Gastrocnemius medialis (tissue), 4 donors: ENCODE measurements around the gene OR51B2. TPM values are rescaled to one million over a fixed set of nuclear protein-coding genes. Genes with fewer than 3 reads are reported as not detected.

Experiments
- ATAC-seq, 2 donors: fragments of 150-250 bp; one replicate each; pipeline ENCODE4 v1.9.1; 2016
- DNase-seq, 2 donors: peaks; one replicate each; pipeline ENCODE4 v3.0.0-alpha.2; 2019
- H3K27ac ChIP-seq, 4 donors: fragments of 200-600 bp; sonication (generic); 1 replicate in 1 of 4; 2 replicates in 3 of 4; pipeline ENCODE4 v1.5.1; 2016 to 2018; ENCODE audit warnings: mild to moderate bottlenecking in 2 of 4, moderate library complexity in 1 of 4
- H3K27me3 ChIP-seq, 3 donors: fragments of 200-600 bp; sonication (generic) in 2 of 3; 1 replicate in 1 of 3; 2 replicates in 2 of 3; pipeline versions ENCODE4 v1.5.1 to v1.6.0; 2016 to 2019; ENCODE audit warnings: mild to moderate bottlenecking in 1 of 3, moderate library complexity in 1 of 3
- H3K36me3 ChIP-seq, 2 donors: fragments of 200-600 bp; sonication (generic) in 1 of 2; one replicate each; pipeline ENCODE4 v1.5.1; 2017 to 2018
- H3K4me1 ChIP-seq, 2 donors: fragments of 200-600 bp; sonication (generic) in 1 of 2; one replicate each; pipeline ENCODE4 v1.5.1; 2016 to 2017; ENCODE audit warnings: mild to moderate bottlenecking in 2 of 2
- H3K4me3 ChIP-seq, 4 donors: fragments of 200-600 bp; sonication (generic) in 3 of 4; 1 replicate in 1 of 4; 2 replicates in 3 of 4; pipeline ENCODE4 v1.5.1; 2016 to 2019; ENCODE audit warnings: mild to moderate bottlenecking in 2 of 4
- H3K9me3 ChIP-seq, 3 donors: fragments of 200-600 bp; sonication (generic) in 2 of 3; 1 replicate in 1 of 3; 2 replicates in 2 of 3; pipeline ENCODE4 v1.5.1; 2016 to 2019
- CTCF ChIP-seq, 5 experiments: fragments of 450-650 bp in 3 of 5; fragments of 200-600 bp in 2 of 5; sonication (generic) in 2 of 5; IDR thresholded peaks in 4 of 5; conservative IDR thresholded peaks in 1 of 5; 1 replicate in 4 of 5; 2 replicates in 1 of 5; pipeline ENCODE4 v1.5.1; 2016 to 2019; ENCODE audit warnings: antibody characterized with exemption in 5 of 5, mild to moderate bottlenecking in 3 of 5, moderate library complexity in 3 of 5
- POLR2A ChIP-seq, 2 donors: fragments of 450-650 bp; IDR thresholded peaks; one replicate each; pipeline ENCODE4 v1.6.1; 2017; ENCODE audit warnings: antibody characterized with exemption in 2 of 2, mild to moderate bottlenecking in 2 of 2, moderate library complexity in 2 of 2
- in situ Hi-C, 4 donors: fragments of 200-750 bp; cut with MboI; loops; one replicate each; pipeline versions ENCODE4 v1.15.0 to v1.8.0; 2017; ENCODE audit warnings: low sequenced_read_pairs in 4 of 4
- intact Hi-C: fragments of 100-400 bp; cut with DNase I; formaldehyde crosslinking; loops from one replicate; pipeline ENCODE4 v1.15.1; 2023; ENCODE audit warnings: low total_unique reads
- total RNA-seq, 4 donors: library from RNA; depleted of rRNA; stranded (reverse); fragments of >200 nt; gene quantifications; one replicate each; pipeline versions ENCODE4 v1.1.0 to v1.2.3, GENCODE V29; 2016

The OR51B2 gene
- total RNA-seq, 4 donors from 2014 or later: not detected

- H3K4me1 ChIP-seq: no peaks in the 10 kb centered on the region
- TF ChIP-seq POLR2A (IDR thresholded peaks at IDR 0.05) (no peak), CTCF (IDR thresholded peaks at IDR 0.05 in 4 of 5, conservative IDR thresholded peaks at IDR 0.05 in 1 of 5) (no peak)
- H3K36me3 ChIP-seq: no peaks in the 10 kb centered on the region
- no peak for DNase-seq
- no peak overlapping the region for H3K4me3 ChIP-seq
- ATAC-seq: no peak
- in situ Hi-C loops: no loop called here
- no peaks in the 10 kb centered on the region for H3K27me3 ChIP-seq
- no peaks in the 10 kb centered on the region for H3K9me3 ChIP-seq
- no peak overlapping the region for H3K27ac ChIP-seq
- intact Hi-C loops: no loop called here
Observed at GRCh38 chr11:5288906-5289550, 35.1 kb downstream of the OR51B2 start.

- Histone ChIP-seq H3K36me3 (no peaks in the 10 kb centered on the region), H3K27ac (no peak overlapping the region), H3K4me1 (no peaks in the 10 kb centered on the region), H3K9me3 (no peaks in the 10 kb centered on the region), H3K27me3 (no peaks in the 10 kb centered on the region), H3K4me3 (no peak overlapping the region)
- DNase-seq (no peak), ATAC-seq (no peak)
- TF ChIP-seq CTCF (IDR thresholded peaks at IDR 0.05 in 4 of 5, conservative IDR thresholded peaks at IDR 0.05 in 1 of 5) (no peak), POLR2A (IDR thresholded peaks at IDR 0.05) (no peak)
- intact Hi-C loops (no loop called here), in situ Hi-C loops (no loop called here)
Observed at GRCh38 chr11:5288108-5288905, 35.8 kb downstream of the OR51B2 start.

GRCh38 chr11:5286901-5287300, 37.2 kb downstream of the OR51B2 start:
- Histone ChIP-seq H3K27me3 (no peaks in the 10 kb centered on the region), H3K4me3 (no peak overlapping the region), H3K36me3 (no peaks in the 10 kb centered on the region), H3K27ac (no peak overlapping the region), H3K4me1 (no peaks in the 10 kb centered on the region), H3K9me3 (no peaks in the 10 kb centered on the region)
- intact Hi-C loops: no loop called here
- no peak for DNase-seq
- in situ Hi-C loops: no loop called here
- no peak for TF ChIP-seq POLR2A (IDR thresholded peaks at IDR 0.05)
- no peak for TF ChIP-seq CTCF (IDR thresholded peaks at IDR 0.05 in 4 of 5, conservative IDR thresholded peaks at IDR 0.05 in 1 of 5)
- ATAC-seq: no peak

- ATAC-seq: no peak
- no peak overlapping the region for H3K27ac ChIP-seq
- H3K9me3 ChIP-seq: no peaks in the 10 kb centered on the region
- intact Hi-C loops: no loop called here
- no peaks in the 10 kb centered on the region for H3K27me3 ChIP-seq
- no peaks in the 10 kb centered on the region for H3K36me3 ChIP-seq
- in situ Hi-C loops: no loop called here
- H3K4me3 ChIP-seq: no peak overlapping the region
- H3K4me1 ChIP-seq: no peaks in the 10 kb centered on the region
- no peak for TF ChIP-seq CTCF (IDR thresholded peaks at IDR 0.05 in 4 of 5, conservative IDR thresholded peaks at IDR 0.05 in 1 of 5)
- no peak for TF ChIP-seq POLR2A (IDR thresholded peaks at IDR 0.05)
- DNase-seq: no peak
Observed at GRCh38 chr11:5286351-5286750, 37.7 kb downstream of the OR51B2 start.
